H9 (cell line): ENCODE measurements around the gene RGS3. TPM values are rescaled to one million over a fixed set of nuclear protein-coding genes. Genes with fewer than 3 reads are reported as not detected.

Experiments used
- DNase-seq: peaks from one replicate; pipeline ENCODE4 v3.0.0-alpha.2; 2017
- H2AFZ ChIP-seq: one replicate; pipeline ENCODE4 v1.6.1; 2013; ENCODE audit warnings: mild to moderate bottlenecking, low read length, control low read depth, moderate library complexity
- H2AK5ac ChIP-seq: 2 replicates; pipeline ENCODE4 v1.6.1; 2013; ENCODE audit warnings: low read length, control low read depth, mixed read lengths; ENCODE audit not compliant: insufficient read length
- H2BK120ac ChIP-seq: one replicate; pipeline ENCODE4 v1.6.1; 2013; ENCODE audit warnings: low read depth, mild to moderate bottlenecking, low read length, control low read depth, inconsistent platforms; ENCODE audit not compliant: poor library complexity, severe bottlenecking
- H2BK12ac ChIP-seq: 2 replicates; pipeline ENCODE4 v1.6.1; 2013; ENCODE audit warnings: low read length, control low read depth, mixed read lengths, low read depth; ENCODE audit not compliant: insufficient read length
- H2BK15ac ChIP-seq: 2 replicates; pipeline ENCODE4 v1.6.1; 2013; ENCODE audit warnings: low read depth, low read length, control low read depth
- H2BK20ac ChIP-seq: one replicate; pipeline ENCODE4 v1.6.1; 2013; ENCODE audit warnings: low read depth, mild to moderate bottlenecking, low read length, control low read depth, inconsistent platforms; ENCODE audit not compliant: poor library complexity, severe bottlenecking
- H2BK5ac ChIP-seq: 2 replicates; pipeline ENCODE4 v1.6.1; 2013; ENCODE audit warnings: low read length, control low read depth, mixed read lengths; ENCODE audit not compliant: insufficient read length
- H3K14ac ChIP-seq: 2 replicates; pipeline ENCODE4 v1.6.1; 2013; ENCODE audit warnings: low read length, control low read depth; ENCODE audit not compliant: insufficient read depth
- H3K18ac ChIP-seq: 2 replicates; pipeline ENCODE4 v1.6.1; 2013; ENCODE audit warnings: low read depth, mild to moderate bottlenecking, mixed read lengths, low read length, control low read depth; ENCODE audit not compliant: insufficient read length
- H3K23ac ChIP-seq: 2 replicates; pipeline ENCODE4 v1.6.1; 2013; ENCODE audit warnings: low read length, control low read depth, mixed read lengths, low read depth; ENCODE audit not compliant: insufficient read length
- H3K23me2 ChIP-seq: 2 replicates; pipeline ENCODE4 v1.6.1; 2013; ENCODE audit warnings: low read depth, mild to moderate bottlenecking, mixed read lengths, low read length, control low read depth; ENCODE audit not compliant: insufficient read length, poor library complexity, severe bottlenecking
- H3K27ac ChIP-seq: 2 replicates; pipeline ENCODE4 v1.5.1; 2013; ENCODE audit warnings: low read length, control low read depth, mixed read lengths, low read depth; ENCODE audit not compliant: insufficient read length
- H3K27me3 ChIP-seq: 2 replicates; pipeline ENCODE4 v1.6.1; 2013; ENCODE audit warnings: low read length, control low read depth, inconsistent platforms; ENCODE audit not compliant: insufficient read depth
- H3K4ac ChIP-seq: 2 replicates; pipeline ENCODE4 v1.6.1; 2013; ENCODE audit warnings: low read depth, mild to moderate bottlenecking, control low read depth, inconsistent platforms, low read length, moderate library complexity
- H3K4me1 ChIP-seq: 2 replicates; pipeline ENCODE4 v1.6.1; 2013; ENCODE audit warnings: low read length, control low read depth, inconsistent platforms; ENCODE audit not compliant: insufficient read depth
- H3K4me2 ChIP-seq: 2 replicates; pipeline ENCODE4 v1.6.1; 2013; ENCODE audit warnings: low read length, control low read depth, mixed read lengths; ENCODE audit not compliant: insufficient read length, insufficient read depth
- H3K56ac ChIP-seq: 2 replicates; pipeline ENCODE4 v1.6.1; 2013; ENCODE audit warnings: low read depth, mild to moderate bottlenecking, mixed read lengths, low read length, control low read depth; ENCODE audit not compliant: insufficient read length
- H3K79me1 ChIP-seq: 2 replicates; pipeline ENCODE4 v1.6.1; 2013; ENCODE audit warnings: low read depth, mild to moderate bottlenecking, moderate library complexity, low read length, control low read depth, inconsistent platforms; ENCODE audit not compliant: insufficient read depth, poor library complexity, severe bottlenecking
- H3K79me2 ChIP-seq: 2 replicates; pipeline ENCODE4 v1.6.1; 2013; ENCODE audit warnings: low read length, control low read depth, inconsistent platforms; ENCODE audit not compliant: insufficient read depth
- H3K9ac ChIP-seq: 2 replicates; pipeline ENCODE4 v1.6.1; 2013; ENCODE audit warnings: low read length, control low read depth, mixed read lengths; ENCODE audit not compliant: insufficient read length; ENCODE audit errors: extremely low read depth
- H3K9me3 ChIP-seq: one replicate; pipeline ENCODE4 v1.6.1; 2013; ENCODE audit warnings: low read depth, low read length, inconsistent platforms; ENCODE audit not compliant: control insufficient read depth
- H3T11ph ChIP-seq: one replicate; pipeline ENCODE4 v1.6.1; 2013; ENCODE audit warnings: mild to moderate bottlenecking, low read length, control low read depth, inconsistent platforms
- H4K20me1 ChIP-seq: one replicate; pipeline ENCODE4 v1.6.1; 2013; ENCODE audit not compliant: control insufficient read depth, insufficient read length, insufficient read depth
- H4K5ac ChIP-seq: 2 replicates; pipeline ENCODE4 v1.6.1; 2013; ENCODE audit warnings: low read depth, mild to moderate bottlenecking, mixed read lengths, low read length, control low read depth; ENCODE audit not compliant: insufficient read length
- H4K8ac ChIP-seq: replicated peaks from 2 replicates; pipeline ENCODE4 v1.6.1; 2013; ENCODE audit warnings: low read length, control low read depth, mixed read lengths, low read depth; ENCODE audit not compliant: insufficient read length
- H4K91ac ChIP-seq: 2 replicates; pipeline ENCODE4 v1.6.1; 2013; ENCODE audit warnings: low read depth, mild to moderate bottlenecking, moderate library complexity, mixed read lengths, low read length, control low read depth; ENCODE audit not compliant: insufficient read length
- H3K27ac Mint-ChIP-seq, 3 experiments: 2 replicates in 2 of 3; 3 replicates in 1 of 3; pipeline ENCODE4 v1.8.0; 2020 to 2021; ENCODE audit warnings: mixed read lengths in 3 of 3, mild to moderate bottlenecking in 1 of 3, moderate library complexity in 1 of 3
- H3K27me3 Mint-ChIP-seq: 2 replicates; pipeline ENCODE4 v1.8.0; 2021; ENCODE audit warnings: low read depth, mild to moderate bottlenecking, moderate library complexity, mixed read lengths
- H3K36me3 Mint-ChIP-seq, 3 experiments: 2 replicates in 2 of 3; 3 replicates in 1 of 3; pipeline ENCODE4 v1.8.0; 2020 to 2021; ENCODE audit warnings: low read depth in 3 of 3, mixed read lengths in 3 of 3; ENCODE audit not compliant: insufficient read depth in 1 of 3
- H3K4me1 Mint-ChIP-seq, 2 experiments: 2 replicates each; pipeline ENCODE4 v1.8.0; 2020; ENCODE audit warnings: mixed read lengths in 2 of 2
- H3K4me3 Mint-ChIP-seq, 2 experiments: 2 replicates in 1 of 2; 3 replicates in 1 of 2; pipeline ENCODE4 v1.8.0; 2020 to 2021; ENCODE audit warnings: mild to moderate bottlenecking in 2 of 2, mixed read lengths in 2 of 2, moderate library complexity in 1 of 2
- H3K9me3 Mint-ChIP-seq, 2 experiments: 2 replicates in 1 of 2; 3 replicates in 1 of 2; pipeline ENCODE4 v1.8.0; 2020; ENCODE audit warnings: mild to moderate bottlenecking in 2 of 2, mixed read lengths in 2 of 2, moderate library complexity in 1 of 2
- CTCF ChIP-seq: fragments of 200-600 bp; sonication (generic); conservative IDR thresholded peaks from 3 replicates; pipeline ENCODE4 v1.8.0; 2021; ENCODE audit warnings: antibody characterized with exemption, mild to moderate bottlenecking
- WGBS: extraction: QIAGEN DNeasy Blood & Tissue Kit; methylation state at CpG from one replicate; pipeline ENCODE4 v1.1.7; 2013; ENCODE audit warnings: missing lambda C conversion rate, low lambda C conversion rate, mixed read lengths; ENCODE audit not compliant: insufficient read length; ENCODE audit errors: extremely low coverage; 5-methylcytosine and 5-hydroxymethylcytosine counted together
- total RNA-seq: library from RNA; stranded (reverse); gene quantifications from 2 replicates; pipeline ENCODE4 v1.2.1, GENCODE V29; 2021

The RGS3 gene
- total RNA-seq, 1 experiment from 2014 or later, result 13.9 TPM

- no peaks in the 10 kb centered on the region for H3K9me3 ChIP-seq
- H3K9ac ChIP-seq, result no peak overlapping the region
- no peak overlapping the region for H3K27ac Mint-ChIP-seq
- H3T11ph ChIP-seq, result no peak overlapping the region
- WGBS, result no CpG with 5 or more reads among the region's 3 CpGs
- no peak overlapping the region for H2AFZ ChIP-seq
- no peaks in the 10 kb centered on the region for H3K79me2 ChIP-seq
- H2BK5ac ChIP-seq, result no peak overlapping the region
- no peak overlapping the region for H3K56ac ChIP-seq
- H3K4me2 ChIP-seq, result no peak overlapping the region
- no peak overlapping the region for H2BK15ac ChIP-seq
- no peak overlapping the region for H3K14ac ChIP-seq
- no peaks in the 10 kb centered on the region for H4K20me1 ChIP-seq
- H2BK12ac ChIP-seq, result no peak overlapping the region
- no peaks in the 10 kb centered on the region; the same call in 1 of the 2 replicates for H3K27me3 Mint-ChIP-seq
- H3K4ac ChIP-seq, result no peak overlapping the region
- H4K5ac ChIP-seq, result no peak overlapping the region
- no peak overlapping the region for H3K23ac ChIP-seq
- H3K27me3 ChIP-seq, result no peaks in the 10 kb centered on the region
- H3K4me1 Mint-ChIP-seq, result peaks cover 6 to 9% of the 10 kb centered on the region in 2 experiments; a peak in 3 of 4 replicates
- DNase-seq, result no peak
- H4K8ac ChIP-seq, result no peak overlapping the region
- H3K27ac ChIP-seq, result no peak overlapping the region
- no peaks in the 10 kb centered on the region for H3K23me2 ChIP-seq
- no peaks in the 10 kb centered on the region for H3K9me3 Mint-ChIP-seq
- no peak overlapping the region for H2BK20ac ChIP-seq
- no peak for TF ChIP-seq CTCF
- H3K4me3 Mint-ChIP-seq, result no peak overlapping the region
- H3K18ac ChIP-seq, result no peak overlapping the region
- H3K36me3 Mint-ChIP-seq, result no peaks in the 10 kb centered on the region
- H3K79me1 ChIP-seq, result no peaks in the 10 kb centered on the region
- no peak overlapping the region for H2AK5ac ChIP-seq
- no peak overlapping the region for H4K91ac ChIP-seq
- no peak overlapping the region for H2BK120ac ChIP-seq
- no peaks in the 10 kb centered on the region; the same call in 1 of the 2 replicates for H3K4me1 ChIP-seq
Measured at GRCh38 chr9:113495526-113495925, 32.0 kb downstream of the RGS3 start.
